Retinal pigment epithelial cell (primary cell): ENCODE measurements around the gene HCFC2.

Experiments
- DNase-seq: peaks from one replicate; pipeline ENCODE4 v3.0.0-alpha.2; 2010; ENCODE audit warnings: low read depth
- H3K4me3 ChIP-seq: 2 replicates; pipeline ENCODE4 v1.5.1; 2011; ENCODE audit warnings: mild to moderate bottlenecking, low read length, control low read depth, moderate library complexity
- CTCF ChIP-seq: conservative IDR thresholded peaks from 2 replicates; pipeline ENCODE4 v1.5.1; 2011; ENCODE audit warnings: low read depth, low read length, control low read depth, inconsistent platforms

Gene HCFC2

GRCh38 chr12:104050436-104050835 is 13.9 kb upstream of the HCFC2 start:
- peak overlapping the region; percentile 54 for H3K4me3 ChIP-seq
- DNase-seq = no peak
- TF ChIP-seq CTCF = no peak

- no peak for DNase-seq
- TF ChIP-seq CTCF = no peak
- no peak overlapping the region for H3K4me3 ChIP-seq
Observed at GRCh38 chr12:104054681-104055346, 9.5 kb upstream of the HCFC2 start.

DNA sequence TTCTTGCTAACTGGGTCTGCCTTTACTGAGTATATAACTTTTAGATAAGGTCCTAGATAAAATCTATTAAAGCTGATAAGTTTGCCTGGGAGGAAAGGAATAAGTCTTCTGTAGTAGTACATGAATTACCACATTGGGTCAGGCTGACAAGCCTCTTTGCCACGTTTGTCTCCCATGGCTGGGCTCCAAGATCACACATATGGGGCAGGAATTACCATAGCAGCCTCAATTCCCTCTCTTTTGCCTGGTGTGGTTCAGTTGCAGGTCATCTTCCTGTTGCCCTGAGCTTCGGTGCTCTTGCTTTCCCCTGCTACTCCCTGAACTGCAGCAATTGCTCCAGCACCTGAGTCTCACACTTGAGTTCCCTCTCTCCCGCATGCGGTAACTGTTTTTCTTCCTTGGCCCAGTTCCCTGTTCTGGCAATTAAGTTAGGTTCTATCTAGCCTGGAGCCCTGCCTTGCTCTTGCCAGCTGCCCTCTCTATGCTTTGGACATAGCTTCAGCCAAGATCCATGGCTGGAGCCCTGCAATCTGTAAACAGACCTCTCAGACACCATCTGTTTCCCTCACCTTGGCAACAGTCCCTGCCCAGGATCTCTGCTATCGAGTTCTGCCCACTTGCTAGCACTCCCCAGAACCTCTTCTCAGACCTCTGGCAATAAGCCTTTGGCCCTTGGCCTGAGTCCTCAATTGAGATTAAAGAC is 8.5 kb upstream of the HCFC2 start:
- no peak overlapping the region for H3K4me3 ChIP-seq
- no peak for TF ChIP-seq CTCF
- no peak for DNase-seq

DNA sequence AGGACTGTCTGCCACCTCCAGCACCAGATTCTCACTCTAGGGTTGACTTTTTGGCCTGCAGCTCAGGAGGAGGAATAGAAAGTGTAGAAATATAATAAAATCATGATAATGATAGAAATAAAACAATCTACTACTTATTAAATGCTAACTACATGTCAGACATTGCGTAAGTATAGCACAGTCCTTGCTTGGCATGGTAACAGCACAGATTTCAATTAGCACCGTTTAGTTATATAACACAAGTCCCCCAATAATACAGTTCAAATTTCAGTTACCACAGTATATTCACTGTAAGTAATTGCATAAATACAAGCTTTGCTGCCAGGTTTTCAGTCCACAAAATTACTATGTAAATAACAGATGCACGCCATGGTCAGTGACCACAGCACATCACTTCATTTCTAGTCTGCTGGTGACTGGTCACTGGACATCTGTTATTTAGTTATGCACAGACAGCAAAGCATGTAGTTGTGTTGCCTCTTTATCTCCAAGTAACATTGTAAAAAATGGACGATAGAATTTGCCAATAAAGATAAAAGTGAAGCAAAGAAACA is 7.8 kb upstream of the HCFC2 start:
- H3K4me3 ChIP-seq = no peak overlapping the region

GRCh38 chr12:104057771-104058197 is 6.5 kb upstream of the HCFC2 start:
- TF ChIP-seq CTCF = peak; percentile 83
- DNase-seq = no peak
- H3K4me3 ChIP-seq = no peak overlapping the region

More for the DNA sequence above, 7.8 kb upstream of the HCFC2 start:
- TF ChIP-seq CTCF = no peak
- DNase-seq = no peak

GRCh38 chr12:104058802-104059201 is 5.5 kb upstream of the HCFC2 start:
- no peak for DNase-seq
- no peak for TF ChIP-seq CTCF
- H3K4me3 ChIP-seq = no peak overlapping the region

DNA sequence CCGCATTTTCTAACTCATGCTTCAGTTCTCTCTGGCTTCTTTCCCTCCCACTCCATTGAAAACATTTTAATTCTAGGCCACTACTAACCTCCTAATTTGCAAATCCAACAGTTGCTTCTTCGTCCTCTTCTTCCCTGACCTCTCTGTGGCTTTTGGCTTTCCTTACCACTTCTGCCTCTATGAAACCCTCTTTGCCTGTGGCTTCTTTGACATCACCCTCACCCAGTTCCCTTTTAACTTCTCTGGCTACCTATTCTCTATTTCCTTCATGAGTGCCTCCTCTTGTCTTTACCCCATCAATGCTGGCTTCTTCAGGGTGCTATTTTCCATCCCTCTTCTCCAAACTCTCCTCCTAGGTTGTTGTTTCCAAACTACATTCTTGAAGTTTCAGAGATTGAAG is 4.4 kb upstream of the HCFC2 start:
- no peak for DNase-seq
- no peak for TF ChIP-seq CTCF
- no peak overlapping the region for H3K4me3 ChIP-seq
